ENCODE data around the gene MEIOB.

DNA sequence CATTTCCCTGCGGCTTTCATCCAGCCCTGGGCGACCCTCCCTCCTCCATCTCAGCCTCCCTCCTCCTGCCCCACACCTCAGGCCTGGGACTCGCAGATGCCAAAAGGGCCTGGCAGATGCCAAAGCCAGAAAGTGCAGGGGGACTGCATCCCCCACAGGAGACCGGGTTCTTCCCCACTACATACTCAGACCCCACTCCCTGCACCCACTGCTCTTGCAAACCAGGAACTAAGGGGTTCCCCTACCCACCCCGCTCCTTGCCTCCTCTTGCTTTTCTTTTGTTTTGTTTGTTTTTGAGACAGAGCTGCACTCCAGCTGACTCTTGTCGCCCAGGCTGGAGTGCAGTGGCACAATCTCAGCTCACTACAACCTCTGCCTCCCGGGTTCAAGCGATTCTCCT is 43.0 kb upstream of the MEIOB start:
- TF ChIP-seq ZFP3 (CRISPR knock-in tag; IDR thresholded peaks at IDR 0.05) (no peak), ARNTL (CRISPR knock-in tag; IDR thresholded peaks at IDR 0.05; ENCODE audit: borderline replicate concordance, low read depth) (no peak)
